PC-9 (cell line): Measurements from ENCODE around the gene KRT1. TPM values are rescaled to one million over a fixed set of nuclear protein-coding genes. Genes with fewer than 3 reads are reported as not detected.

Source experiments
- BruUV-seq: library from RNA; stranded (reverse); fragments of 400-500 nt; replicated peaks from 2 replicates; lab custom pipeline; 2021; lab: Mats Ljungman, UMichigan
- CTCF ChIA-PET: fragments of 300-600 bp; sonication (Branson Sonifier 250); formaldehyde crosslinking; loops from one replicate; lab custom pipeline; 2022; ENCODE audit warnings: antibody characterized with exemption; lab: Charles Lee
- POLR2A ChIA-PET: fragments of 300-600 bp; sonication (Branson Sonifier 250); formaldehyde crosslinking; loops from one replicate; lab custom pipeline; 2022; ENCODE audit warnings: antibody characterized with exemption; ENCODE audit not compliant: unreplicated experiment; lab: Charles Lee
- DNase-seq, 2 experiments: peaks; one replicate each; pipeline versions ENCODE4 v3.0.0 to v3.0.0-alpha.2; 2015 to 2022; ENCODE audit warnings: mixed read lengths in 1 of 2
- H2AFZ ChIP-seq: fragments of 200-600 bp; sonication (generic); 2 replicates; pipeline ENCODE4 v1.8.1; 2017; ENCODE audit warnings: antibody characterized with exemption
- H3F3A ChIP-seq: fragments of 200-600 bp; sonication (generic); 2 replicates; pipeline ENCODE4 v1.8.1; 2017; ENCODE audit warnings: antibody characterized with exemption, mild to moderate bottlenecking, low read depth; ENCODE audit not compliant: insufficient read depth
- H3K27ac ChIP-seq: fragments of 200-600 bp; sonication (generic); 2 replicates; pipeline ENCODE4 v1.6.1; 2016; ENCODE audit warnings: mixed run types
- H3K27me3 ChIP-seq: fragments of 200-600 bp; sonication (generic); 2 replicates; pipeline ENCODE4 v1.6.1; 2016; ENCODE audit warnings: low read depth, mixed run types; ENCODE audit not compliant: insufficient read depth
- H3K36me3 ChIP-seq: fragments of 200-600 bp; sonication (generic); 2 replicates; pipeline ENCODE4 v1.6.1; 2016; ENCODE audit warnings: low read depth, mixed run types
- H3K4me1 ChIP-seq: fragments of 200-600 bp; sonication (generic); replicated peaks from 2 replicates; pipeline ENCODE4 v1.6.1; 2016; ENCODE audit warnings: mixed run types; ENCODE audit not compliant: insufficient read depth
- H3K4me2 ChIP-seq: fragments of 200-600 bp; sonication (generic); 2 replicates; pipeline ENCODE4 v1.6.1; 2017; ENCODE audit warnings: mixed run types
- H3K4me3 ChIP-seq: fragments of 200-600 bp; sonication (generic); 2 replicates; pipeline ENCODE4 v1.6.1; 2016; ENCODE audit warnings: mixed run types
- H3K79me2 ChIP-seq: fragments of 200-600 bp; sonication (generic); 2 replicates; pipeline ENCODE4 v1.6.1; 2017; ENCODE audit warnings: low read depth, mixed run types
- H3K9me2 ChIP-seq: fragments of 200-600 bp; sonication (generic); 2 replicates; pipeline ENCODE4 v1.8.1; 2017; ENCODE audit warnings: mild to moderate bottlenecking; ENCODE audit not compliant: insufficient read depth
- H3K9me3 ChIP-seq: fragments of 200-600 bp; sonication (generic); 2 replicates; pipeline ENCODE4 v1.8.1; 2016; ENCODE audit warnings: low read depth; ENCODE audit not compliant: insufficient read depth
- H4K20me1 ChIP-seq: fragments of 200-600 bp; sonication (generic); 2 replicates; pipeline ENCODE4 v1.8.1; 2017; ENCODE audit not compliant: insufficient read depth
- EZH2 ChIP-seq: fragments of 200-600 bp; sonication (generic); IDR thresholded peaks from 2 replicates; pipeline ENCODE4 v1.8.0; 2017; ENCODE audit warnings: antibody characterized with exemption, low read depth
- intact Hi-C: fragments of 100-400 bp; cut with micrococcal nuclease; formaldehyde crosslinking; loops from one replicate; pipeline ENCODE4 v1.10.0; 2022; ENCODE audit not compliant: unreplicated experiment
- total RNA-seq: library from RNA; stranded (reverse); gene quantifications from 2 replicates; pipeline ENCODE4 v1.2.3, GENCODE V29; 2021
- TF ChIP-seq, protein P1 (sequence below): fragments of 200-600 bp; sonication (generic); conservative IDR thresholded peaks from 2 replicates; pipeline ENCODE4 v1.6.1; 2017; ENCODE audit warnings: mixed run types, antibody characterized with exemption, mild to moderate bottlenecking, moderate library complexity

KRT1 gene
- total RNA-seq, 1 experiment from 2014 or later = not detected

DNA sequence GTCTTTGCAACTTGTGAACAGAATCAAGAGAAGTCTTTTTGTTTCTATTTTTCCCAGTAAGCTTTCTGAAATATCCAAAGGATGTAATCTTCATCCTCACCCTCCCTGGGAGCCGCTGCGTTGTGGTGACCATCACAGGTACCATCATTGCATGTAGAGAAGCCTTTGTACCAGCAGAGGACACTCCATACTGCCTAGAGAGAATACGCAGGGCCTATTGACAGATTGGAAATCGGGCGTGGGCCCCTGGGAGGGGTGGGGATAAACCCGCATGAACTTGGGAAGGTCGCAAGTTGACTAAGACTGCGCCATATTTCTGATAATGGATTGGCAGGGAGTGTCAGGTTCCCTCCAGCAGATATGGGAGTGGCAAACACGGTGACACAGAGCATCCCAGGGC lies 12.7 kb downstream of the KRT1 start:
- Histone ChIP-seq H3K9me3 (no peaks in the 10 kb centered on the region; the same call in 1 of the 2 replicates), H3K79me2 (no peaks in the 10 kb centered on the region), H3K9me2 (no peaks in the 10 kb centered on the region), H3K4me1 (peaks cover 20% of the 10 kb centered on the region), H3K27ac (no peak overlapping the region), H3K36me3 (no peaks in the 10 kb centered on the region), H4K20me1 (no peaks in the 10 kb centered on the region), H3K27me3 (no peaks in the 10 kb centered on the region), H2AFZ (no peak overlapping the region), H3K4me2 (no peak overlapping the region), H3F3A (peaks cover 14% of the 10 kb centered on the region), H3K4me3 (no peak overlapping the region)
- ChIA-PET CTCF (no interaction called here), POLR2A (no interaction called here)
- DNase-seq = no peak
- intact Hi-C loops = no loop called here
- no peak for TF ChIP-seq EZH2
- TF ChIP-seq, protein P1, sequence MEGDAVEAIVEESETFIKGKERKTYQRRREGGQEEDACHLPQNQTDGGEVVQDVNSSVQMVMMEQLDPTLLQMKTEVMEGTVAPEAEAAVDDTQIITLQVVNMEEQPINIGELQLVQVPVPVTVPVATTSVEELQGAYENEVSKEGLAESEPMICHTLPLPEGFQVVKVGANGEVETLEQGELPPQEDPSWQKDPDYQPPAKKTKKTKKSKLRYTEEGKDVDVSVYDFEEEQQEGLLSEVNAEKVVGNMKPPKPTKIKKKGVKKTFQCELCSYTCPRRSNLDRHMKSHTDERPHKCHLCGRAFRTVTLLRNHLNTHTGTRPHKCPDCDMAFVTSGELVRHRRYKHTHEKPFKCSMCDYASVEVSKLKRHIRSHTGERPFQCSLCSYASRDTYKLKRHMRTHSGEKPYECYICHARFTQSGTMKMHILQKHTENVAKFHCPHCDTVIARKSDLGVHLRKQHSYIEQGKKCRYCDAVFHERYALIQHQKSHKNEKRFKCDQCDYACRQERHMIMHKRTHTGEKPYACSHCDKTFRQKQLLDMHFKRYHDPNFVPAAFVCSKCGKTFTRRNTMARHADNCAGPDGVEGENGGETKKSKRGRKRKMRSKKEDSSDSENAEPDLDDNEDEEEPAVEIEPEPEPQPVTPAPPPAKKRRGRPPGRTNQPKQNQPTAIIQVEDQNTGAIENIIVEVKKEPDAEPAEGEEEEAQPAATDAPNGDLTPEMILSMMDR = peak; percentile 24; the same call in 1 of the 2 replicates
- BruUV-seq = no TSS peak

DNA sequence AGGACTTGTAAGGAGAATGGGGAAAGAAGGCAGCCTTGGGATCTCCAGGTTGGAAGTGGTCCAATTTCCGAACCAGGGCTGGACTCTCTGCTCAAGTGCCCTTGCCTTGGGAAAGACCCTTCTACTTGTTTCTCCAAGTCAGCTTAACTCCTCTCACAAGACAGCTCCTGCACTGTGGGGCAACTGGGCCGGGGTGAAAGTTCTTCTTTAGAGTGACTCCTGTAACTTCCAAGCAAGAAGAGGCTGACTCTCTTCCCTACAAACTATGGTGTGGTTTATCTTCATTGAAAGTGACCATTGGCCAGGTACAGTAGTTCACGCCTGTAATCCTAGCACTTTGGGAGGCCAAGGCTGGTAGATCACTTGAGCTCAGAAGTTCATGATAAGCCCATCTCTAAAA lies 13.7 kb downstream of the KRT1 start:
- H3K4me1 ChIP-seq = peaks cover 13% of the 10 kb centered on the region
- ChIA-PET CTCF (no interaction called here), POLR2A (interaction anchor here (0.6 kb wide), 1 partner anchor 598 kb away, joined by 6 read pairs; no protein-coding TSS in a partner anchor)
- H3K9me3 ChIP-seq = no peaks in the 10 kb centered on the region; the same call in 1 of the 2 replicates
- H2AFZ ChIP-seq = no peak overlapping the region
- no peaks in the 10 kb centered on the region for H3K27me3 ChIP-seq
- H3K4me3 ChIP-seq = no peak overlapping the region
- intact Hi-C loops = no loop called here
- H3K79me2 ChIP-seq = no peaks in the 10 kb centered on the region
- H3K4me2 ChIP-seq = no peak overlapping the region
- no peak overlapping the region for H3K27ac ChIP-seq
- no peaks in the 10 kb centered on the region for H3K36me3 ChIP-seq
- H4K20me1 ChIP-seq = no peaks in the 10 kb centered on the region
- TF ChIP-seq EZH2 = no peak
- TF ChIP-seq, protein P1 = no peak
- H3K9me2 ChIP-seq = no peaks in the 10 kb centered on the region
- H3F3A ChIP-seq = peaks cover 6% of the 10 kb centered on the region
- no peak for DNase-seq
- BruUV-seq = no TSS peak

DNA sequence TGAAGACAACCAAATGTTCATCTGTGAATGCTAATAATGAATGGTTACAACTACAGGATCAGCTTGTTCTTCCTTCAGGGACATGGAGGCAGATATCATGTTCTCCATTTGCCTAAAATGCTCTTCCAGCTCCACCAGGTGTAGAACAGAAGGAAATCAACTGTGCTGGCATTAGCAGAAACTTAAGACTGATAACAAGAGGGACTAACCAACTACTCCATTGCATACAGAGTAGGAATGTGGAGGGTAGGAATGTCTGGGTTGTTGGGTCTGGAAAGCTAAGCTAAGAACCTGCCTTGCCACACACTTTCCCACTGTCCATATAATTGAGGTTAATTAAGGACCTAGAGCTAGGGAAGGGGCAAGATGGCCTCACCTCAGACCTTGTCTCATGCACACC lies 16.8 kb downstream of the KRT1 start:
- intact Hi-C loops = no loop called here
- BruUV-seq = no TSS peak
- POLR2A ChIA-PET = no interaction called here
- Histone ChIP-seq H3K79me2 (no peaks in the 10 kb centered on the region), H3K9me3 (no peaks in the 10 kb centered on the region; the same call in 1 of the 2 replicates), H2AFZ (no peak overlapping the region), H3F3A (no peaks in the 10 kb centered on the region), H3K36me3 (no peaks in the 10 kb centered on the region), H4K20me1 (no peaks in the 10 kb centered on the region), H3K27me3 (no peaks in the 10 kb centered on the region), H3K4me3 (no peak overlapping the region), H3K4me1 (no peaks in the 10 kb centered on the region), H3K4me2 (no peak overlapping the region), H3K27ac (no peak overlapping the region), H3K9me2 (no peaks in the 10 kb centered on the region)
- DNase-seq = no peak
- CTCF ChIA-PET = no interaction called here
- no peak for TF ChIP-seq EZH2
- TF ChIP-seq, protein P1 = no peak
